Left renal pelvis (tissue), 4 donors: ENCODE results near the gene GTF2B. TPM values are rescaled to one million over a fixed set of nuclear protein-coding genes. Genes with fewer than 3 reads are reported as not detected.
"Not testable (repeated sequence)": the region's sequence is repeated elsewhere in the genome, so short reads cannot be mapped to it uniquely, and the experiment has no call there.

Experiments used
- DNase-seq, 4 donors: peaks; one replicate each; pipeline ENCODE4 v3.0.0-alpha.2; 2013; ENCODE audit warnings: low read depth in 4 of 4, low spot score in 3 of 4
- polyA plus RNA-seq, 4 donors: library from polyadenylated mRNA; unstranded; fragments of 120-200 nt; gene quantifications; one replicate each; pipeline ENCODE4 v1.2.1, GENCODE V29; 2013; ENCODE audit not compliant: insufficient read length in 4 of 4

Gene GTF2B, protein sequence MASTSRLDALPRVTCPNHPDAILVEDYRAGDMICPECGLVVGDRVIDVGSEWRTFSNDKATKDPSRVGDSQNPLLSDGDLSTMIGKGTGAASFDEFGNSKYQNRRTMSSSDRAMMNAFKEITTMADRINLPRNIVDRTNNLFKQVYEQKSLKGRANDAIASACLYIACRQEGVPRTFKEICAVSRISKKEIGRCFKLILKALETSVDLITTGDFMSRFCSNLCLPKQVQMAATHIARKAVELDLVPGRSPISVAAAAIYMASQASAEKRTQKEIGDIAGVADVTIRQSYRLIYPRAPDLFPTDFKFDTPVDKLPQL
- polyA plus RNA-seq = 10 to 100 TPM; 38.9 to 51.0 (median 44.0) TPM

- DNase-seq = peak; percentile 85 to 91 (median 88)
Measured at GRCh38 chr1:88891318-88891950, at the start of gene GTF2B. TSS of gene GTF2B (minus strand) at chr1:88891567. CDS start at chr1:88891499, 68 bp downstream.

DNA sequence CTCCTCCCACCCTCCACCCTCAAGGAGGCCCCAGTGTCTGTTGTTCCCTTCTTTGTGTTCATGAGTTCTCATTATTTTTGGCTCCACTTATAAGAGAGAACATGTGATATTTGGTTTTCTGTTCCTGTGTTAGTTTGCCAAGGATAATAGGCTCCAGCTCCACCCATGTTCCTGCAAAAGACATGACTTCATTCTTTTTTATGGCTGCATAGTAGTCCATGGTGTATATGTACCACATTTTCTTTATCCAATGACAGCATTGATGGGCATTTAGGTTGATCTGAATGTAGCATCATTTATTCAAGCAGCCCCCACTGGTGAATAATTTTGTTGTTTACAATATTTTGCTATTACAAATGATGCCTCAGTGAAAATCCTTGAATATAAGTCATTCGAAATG, 47.2 kb upstream of the GTF2B start:
- not testable (repeated sequence) for DNase-seq

DNA sequence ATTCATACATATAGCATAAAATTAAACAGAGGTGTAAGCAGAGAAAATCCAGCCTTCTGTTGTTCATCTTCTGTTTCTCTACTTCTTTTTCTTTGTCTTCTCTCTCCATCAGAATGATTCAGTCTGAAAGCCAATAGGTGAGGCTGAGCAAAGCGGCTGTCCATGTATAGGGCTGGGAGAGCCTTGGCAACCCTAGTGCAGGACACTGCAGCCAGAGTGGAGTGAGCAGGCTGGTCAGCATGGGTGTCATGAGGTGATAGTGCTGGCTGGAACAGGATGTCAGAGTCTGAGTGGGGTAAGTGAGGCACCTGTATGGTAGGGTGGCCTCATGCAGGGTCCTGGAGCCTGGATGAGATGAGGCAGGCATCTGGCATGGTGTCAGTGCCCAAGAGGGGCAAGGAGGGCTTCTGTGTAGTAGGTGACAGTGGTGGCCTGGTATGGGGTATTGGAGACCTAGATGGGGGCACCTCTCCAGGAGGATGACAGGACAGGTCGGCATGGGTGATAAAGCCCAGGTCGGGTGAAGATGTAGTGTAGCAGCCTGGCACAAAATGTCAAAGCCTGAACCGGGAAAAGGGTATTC, 45.5 kb upstream of the GTF2B start:
- DNase-seq = no peak

GRCh38 chr1:88936223-88936523, 44.8 kb upstream of the GTF2B start:
- DNase-seq = no peak

GRCh38 chr1:88935522-88936222, 44.3 kb upstream of the GTF2B start:
- peak in 1 of 4 donors; percentile 3 for DNase-seq

DNA sequence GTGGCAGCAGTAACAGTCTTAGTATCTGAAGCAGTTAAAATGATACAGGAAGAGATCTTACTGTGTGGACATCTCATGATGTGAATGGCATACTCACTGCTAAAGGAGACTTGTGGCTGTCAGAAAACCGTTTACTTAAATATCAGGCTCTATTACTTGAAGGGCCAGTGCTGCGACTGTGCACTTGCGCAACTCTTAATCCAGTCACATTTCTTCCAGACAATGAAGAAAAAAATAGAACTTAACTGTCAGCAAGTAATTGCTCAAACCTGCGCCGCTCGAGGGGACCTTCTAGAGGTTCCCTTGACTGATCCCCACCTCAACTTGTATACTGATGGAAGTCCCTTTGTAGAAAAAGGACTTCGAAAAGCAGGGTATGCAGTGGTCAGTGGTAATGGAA, 38.8 kb upstream of the GTF2B start:
- not testable (repeated sequence) for DNase-seq

- DNase-seq = no peak
Measured at GRCh38 chr1:88923224-88923623, 31.9 kb upstream of the GTF2B start.

DNA sequence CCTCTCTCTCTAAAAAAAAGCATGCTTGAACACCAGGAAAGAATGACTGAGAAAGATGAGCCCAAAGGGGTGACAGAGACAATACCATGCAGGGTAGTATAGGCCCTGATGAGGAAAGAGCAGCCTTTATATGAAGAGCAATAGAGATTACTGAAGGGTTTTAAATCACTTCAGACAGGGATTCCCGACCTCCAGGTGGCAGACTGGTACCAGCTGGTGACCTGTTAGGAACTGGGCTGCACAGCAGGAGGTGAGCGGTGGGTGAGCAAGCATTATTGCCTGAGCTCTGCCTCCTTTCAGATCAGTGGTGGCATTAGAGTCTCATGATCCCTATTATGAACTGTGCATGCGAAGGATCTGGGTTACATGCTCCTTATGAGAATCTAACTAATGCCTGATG, 30.8 kb upstream of the GTF2B start:
- DNase-seq = no peak

- DNase-seq = no peak
Measured at GRCh38 chr1:88920845-88921244, 29.5 kb upstream of the GTF2B start.

DNA sequence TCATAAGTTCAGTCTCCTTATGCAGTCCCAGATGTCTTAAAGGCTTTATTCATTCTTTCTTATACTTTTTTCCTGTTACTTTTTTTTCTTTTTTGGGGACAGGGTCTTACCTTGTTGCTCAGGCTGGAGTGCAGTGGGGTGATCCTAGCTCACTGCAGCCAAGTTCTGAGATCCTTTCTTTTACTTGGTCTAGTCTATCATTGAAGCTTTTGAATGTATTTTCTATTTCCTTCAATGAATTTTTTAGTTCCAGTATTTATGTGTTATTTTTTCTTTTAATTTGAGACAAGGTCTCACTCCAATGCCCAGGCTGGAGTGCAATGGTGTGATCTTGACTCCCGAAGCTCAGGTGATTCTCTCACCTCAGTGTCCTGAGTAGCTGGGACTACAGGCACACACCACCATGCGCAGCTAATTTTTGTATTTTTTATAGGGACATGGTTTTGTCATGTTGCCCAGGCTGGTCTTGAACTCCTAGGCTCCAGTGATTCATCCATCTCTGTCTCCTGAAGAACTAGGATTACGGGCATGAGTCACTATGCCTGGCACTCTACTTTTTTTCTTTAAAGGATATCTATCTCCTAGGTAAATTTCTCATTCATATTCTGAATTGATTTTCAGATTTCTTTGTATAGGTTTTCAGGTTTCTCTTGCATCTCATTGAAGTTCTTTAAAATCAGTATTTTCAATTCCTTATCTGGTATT, 26.1 kb upstream of the GTF2B start:
- DNase-seq = no peak

DNA sequence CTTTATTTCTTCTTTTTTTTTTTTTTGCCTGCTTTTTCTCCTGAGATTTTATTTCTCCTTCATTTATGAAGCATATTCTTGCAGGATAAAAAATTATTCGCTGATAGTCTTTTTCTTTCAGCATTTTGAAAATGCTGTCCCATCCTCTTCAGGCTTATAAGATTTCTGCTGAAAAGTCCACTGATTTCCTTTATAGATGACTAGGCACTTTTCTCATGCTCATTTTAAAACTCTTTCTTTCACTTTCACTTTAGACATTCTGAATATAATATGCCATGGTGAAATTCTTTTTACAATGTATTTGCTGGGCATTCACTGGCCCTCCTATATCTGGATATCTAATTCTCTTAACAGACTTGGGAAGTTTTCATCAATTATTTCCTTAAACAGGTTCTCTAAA, 25.5 kb upstream of the GTF2B start:
- no peak for DNase-seq

- not testable (repeated sequence) for DNase-seq
Measured at GRCh38 chr1:88911800-88912199, 20.4 kb upstream of the GTF2B start.

- no peak for DNase-seq
Measured at GRCh38 chr1:88911161-88911560, 19.8 kb upstream of the GTF2B start.

GRCh38 chr1:88910401-88910800, 19.0 kb upstream of the GTF2B start:
- DNase-seq = no peak

DNA sequence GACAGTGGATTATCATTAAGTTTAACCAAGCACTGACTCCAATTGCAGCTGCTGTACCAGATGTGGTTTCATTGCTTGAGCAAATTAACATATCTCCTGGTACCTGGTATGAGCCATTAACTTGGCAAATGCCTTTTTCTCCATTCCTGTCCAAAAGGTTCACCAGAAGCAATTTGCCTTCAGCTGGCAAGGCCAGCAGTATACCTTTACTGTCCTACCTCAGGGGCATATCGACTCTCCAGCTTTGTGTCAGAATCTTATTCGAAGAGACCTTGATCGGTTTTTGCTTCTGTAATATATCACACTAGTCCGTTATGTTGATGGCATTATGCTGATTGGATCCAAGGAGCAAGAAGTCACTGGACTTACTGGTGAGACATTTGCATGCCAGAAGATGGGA, 9.5 kb upstream of the GTF2B start:
- DNase-seq = no peak

DNA sequence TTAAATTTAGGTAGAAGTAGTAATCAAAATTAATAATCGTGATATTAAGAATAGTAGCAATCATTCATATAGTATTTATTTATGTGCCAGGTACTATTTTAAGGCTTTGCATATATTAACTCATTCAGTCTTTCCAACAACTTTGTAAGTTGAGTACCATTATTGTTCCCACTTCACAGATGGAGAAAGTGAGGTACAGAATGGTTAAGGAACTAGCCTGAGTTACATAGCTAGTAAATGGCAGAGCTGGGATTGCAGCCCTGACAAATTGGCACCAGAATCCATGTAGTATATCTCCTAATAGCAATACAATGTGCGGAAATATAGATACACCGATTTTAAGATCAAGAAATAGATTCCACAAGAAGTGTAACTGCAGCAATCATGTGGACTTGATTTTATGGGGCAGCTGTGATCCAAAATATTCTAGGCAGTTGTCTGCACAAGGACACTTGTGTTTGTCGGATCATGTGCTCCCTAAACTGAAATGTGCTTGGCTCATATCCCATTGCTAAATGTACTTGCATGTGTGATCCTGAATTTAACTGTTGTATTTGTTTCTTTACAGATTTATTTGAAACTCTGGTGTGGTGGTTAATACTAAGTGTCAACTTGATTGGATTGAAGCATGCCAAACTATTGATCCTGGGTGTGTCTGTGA, 5.8 kb upstream of the GTF2B start:
- DNase-seq = no peak

GRCh38 chr1:88892357-88892877, 1.1 kb upstream of the GTF2B start:
- no peak for DNase-seq

DNA sequence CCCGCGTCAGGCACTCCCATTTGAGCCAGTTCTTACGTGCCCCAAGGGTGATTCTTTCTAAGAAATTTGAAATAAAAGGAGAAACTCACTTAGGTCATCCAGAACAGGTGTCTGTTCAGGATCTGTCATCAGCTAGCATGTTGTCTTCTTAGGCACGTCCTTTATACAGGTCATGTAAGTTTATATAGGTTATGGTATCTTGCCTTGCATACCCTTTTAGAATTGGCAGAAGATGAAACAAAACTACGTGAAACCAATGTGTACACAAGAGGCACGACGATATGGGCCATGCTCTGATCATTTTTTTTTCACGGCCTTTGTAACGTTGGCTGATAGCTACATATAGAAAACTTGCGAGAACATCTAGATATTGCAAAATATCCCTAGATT, 579 bp upstream of the GTF2B start:
- no peak for DNase-seq

DNA sequence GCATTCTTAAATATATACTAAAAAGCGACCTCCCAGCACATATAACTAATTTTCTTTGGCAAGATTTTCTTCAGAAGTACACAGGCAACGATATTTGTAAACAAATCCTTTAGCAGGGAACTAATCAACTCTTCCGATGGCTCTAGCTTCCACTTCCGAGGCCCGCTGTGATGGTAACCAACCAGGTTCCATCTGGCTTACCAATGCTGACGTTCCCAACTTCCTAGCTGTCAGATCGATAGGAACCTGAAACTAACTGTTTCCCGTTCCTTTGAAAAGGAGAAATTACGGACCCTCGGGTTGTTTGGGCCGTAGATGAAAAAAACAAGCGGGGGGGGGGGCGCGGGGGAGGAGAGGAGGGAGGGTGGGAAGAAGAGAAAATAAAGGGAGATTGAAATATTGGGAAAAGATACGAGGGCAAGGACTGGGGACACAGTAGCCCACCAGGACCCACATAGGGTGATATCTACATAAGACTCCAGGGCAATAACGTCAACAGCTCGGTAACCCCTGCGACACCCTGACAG, 513 bp downstream of the GTF2B start:
- DNase-seq = peak in 3 of 4 donors; percentile 10 to 24 (median 16)

DNA sequence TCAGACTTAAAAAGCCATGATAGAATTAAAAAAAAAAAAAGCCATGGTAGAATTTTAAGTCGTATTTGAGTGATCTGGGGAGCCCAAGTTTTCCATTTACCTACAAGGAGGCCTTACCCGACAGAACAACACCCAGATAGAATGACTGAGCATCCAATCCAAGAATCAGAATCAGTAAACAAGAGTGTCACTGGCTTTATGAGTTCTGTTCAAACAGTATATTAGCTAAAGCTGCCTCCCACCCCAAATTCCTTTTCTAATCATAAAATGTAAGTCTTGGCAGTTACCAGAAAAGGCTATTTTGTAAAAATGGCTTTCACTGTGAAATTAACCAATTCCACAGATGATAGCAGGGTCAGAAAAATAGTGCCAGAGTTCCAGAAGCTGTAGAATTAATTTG, 1.2 kb downstream of the GTF2B start:
- DNase-seq = no peak
